GM12891 (cell line): ENCODE results near the gene PAIP1.
"Not testable (repeated sequence)": the region's sequence is repeated elsewhere in the genome, so short reads cannot be mapped to it uniquely, and the experiment has no call there.

Experiments used
- POLR2A ChIP-seq: IDR thresholded peaks from 2 replicates; pipeline ENCODE4 v1.6.1; 2011; ENCODE audit warnings: low read depth, low read length, control low read depth
- POLR2AphosphoS5 ChIP-seq: IDR thresholded peaks from 2 replicates; pipeline ENCODE4 v1.6.1; 2011; ENCODE audit warnings: low read depth, low read length, control low read depth
- POU2F2 ChIP-seq: IDR thresholded peaks from 2 replicates; pipeline ENCODE4 v1.6.1; 2011; ENCODE audit warnings: low read depth, mild to moderate bottlenecking, control low read depth, low read length, moderate library complexity
- SPI1 ChIP-seq: IDR thresholded peaks from 2 replicates; pipeline ENCODE4 v1.6.1; 2011; ENCODE audit warnings: low read depth, low read length, control low read depth
- TAF1 ChIP-seq: IDR thresholded peaks from 2 replicates; pipeline ENCODE4 v1.6.1; 2011; ENCODE audit warnings: low read depth, low read length, control low read depth

GRCh38 chr5:43549272-43549671 lies 7.6 kb downstream of the PAIP1 start:
- TF ChIP-seq POLR2A, POLR2AphosphoS5, TAF1, SPI1, POU2F2: not testable (repeated sequence)
